GM18507 (cell line): ENCODE results near the gene C5orf15.
"Not testable (repeated sequence)": the region's sequence is repeated elsewhere in the genome, so short reads cannot be mapped to it uniquely, and the experiment has no call there.

Source experiments
- DNase-seq: peaks from one replicate; pipeline ENCODE4 v3.0.0; 2011; ENCODE audit warnings: low read depth; ENCODE audit not compliant: insufficient read length; ENCODE audit errors: extremely low spot score
- FAIRE-seq: peaks from 2 replicates; lab custom pipeline; 2011; peaks lifted over from hg19 to GRCh38; lab: Jason Lieb, UNC

The C5orf15 gene

GRCh38 chr5:133994990-133995333 lies 26.5 kb upstream of the C5orf15 start:
- no peak for DNase-seq
- no peak for FAIRE-seq

- no peak for FAIRE-seq
- DNase-seq: no peak
These were observed 26.0 kb upstream of the C5orf15 start for GRCh38 chr5:133994297-133994989.

- no peak for FAIRE-seq
- DNase-seq: no peak
These were observed 24.9 kb upstream of the C5orf15 start for GRCh38 chr5:133993185-133993936.

GRCh38 chr5:133992429-133993155 lies 24.2 kb upstream of the C5orf15 start:
- FAIRE-seq: no peak

GRCh38 chr5:133991171-133991910 lies 22.9 kb upstream of the C5orf15 start:
- FAIRE-seq (no peak), DNase-seq (no peak)

More at GRCh38 chr5:133992429-133993155, 24.2 kb upstream of the C5orf15 start:
- no peak for DNase-seq

GRCh38 chr5:133990396-133990795 lies 22.0 kb upstream of the C5orf15 start:
- FAIRE-seq: no peak
- DNase-seq: no peak

GRCh38 chr5:133985540-133986180 lies 17.2 kb upstream of the C5orf15 start:
- no peak for FAIRE-seq
- no peak for DNase-seq

- FAIRE-seq: no peak
- no peak for DNase-seq
These were observed 15.2 kb upstream of the C5orf15 start for GRCh38 chr5:133983674-133984073.

- DNase-seq (no peak), FAIRE-seq (no peak)
These were observed 13.3 kb upstream of the C5orf15 start for GRCh38 chr5:133981714-133982113.

GRCh38 chr5:133980652-133981051 lies 12.2 kb upstream of the C5orf15 start:
- FAIRE-seq (no peak), DNase-seq (no peak)

- DNase-seq (no peak), FAIRE-seq (no peak)
These were observed 10.5 kb upstream of the C5orf15 start for GRCh38 chr5:133978943-133979342.

GRCh38 chr5:133977858-133978257 lies 9.4 kb upstream of the C5orf15 start:
- FAIRE-seq (no peak), DNase-seq (no peak)

- FAIRE-seq (peak; percentile 31), DNase-seq (no peak)
These were observed 8.8 kb upstream of the C5orf15 start for GRCh38 chr5:133977161-133977787.

- not testable (repeated sequence) for FAIRE-seq, DNase-seq
These were observed 7.1 kb upstream of the C5orf15 start for GRCh38 chr5:133975546-133975945.

GRCh38 chr5:133974142-133974541 lies 5.7 kb upstream of the C5orf15 start:
- no peak for FAIRE-seq
- no peak for DNase-seq

GRCh38 chr5:133970325-133970909 lies 2.0 kb upstream of the C5orf15 start:
- FAIRE-seq: no peak
- DNase-seq: no peak

- FAIRE-seq: peak; percentile 35
These were observed 1.4 kb upstream of the C5orf15 start for GRCh38 chr5:133969654-133970324.

GRCh38 chr5:133967698-133968203 lies 674 bp downstream of the C5orf15 start:
- FAIRE-seq: no peak
- DNase-seq: no peak

More at GRCh38 chr5:133969654-133970324, 1.4 kb upstream of the C5orf15 start:
- no peak for DNase-seq
